Spinal cord (tissue), 10 donors: Measurements from ENCODE around the gene MYCT1. TPM values are rescaled to one million over a fixed set of nuclear protein-coding genes. Genes with fewer than 3 reads are reported as not detected.

ENCODE experiments used
- DNase-seq, 6 donors: peaks; one replicate each; pipeline versions ENCODE4 v3.0.0 to v3.0.0-alpha.2; 2013 to 2015; ENCODE audit warnings: low spot score in 6 of 6, low read depth in 4 of 6
- H3K27ac ChIP-seq: one replicate; pipeline ENCODE4 v1.5.1; 2013; ENCODE audit warnings: low read depth, low read length, control low read depth
- H3K27me3 ChIP-seq: one replicate; pipeline ENCODE4 v1.6.1; 2013; ENCODE audit warnings: low read length; ENCODE audit not compliant: control insufficient read depth, insufficient read depth
- H3K36me3 ChIP-seq: one replicate; pipeline ENCODE4 v1.6.1; 2013; ENCODE audit warnings: low read length; ENCODE audit not compliant: control insufficient read depth, insufficient read depth
- H3K4me1 ChIP-seq: one replicate; pipeline ENCODE4 v1.6.1; 2013; ENCODE audit warnings: low read length; ENCODE audit not compliant: control insufficient read depth, insufficient read depth
- H3K4me3 ChIP-seq: one replicate; pipeline ENCODE4 v1.5.1; 2013; ENCODE audit warnings: low read depth, low read length, control low read depth
- H3K9me3 ChIP-seq: one replicate; pipeline ENCODE4 v1.6.1; 2013; ENCODE audit warnings: low read length; ENCODE audit not compliant: control insufficient read depth, insufficient read depth
- WGBS: methylation state at CpG from one replicate; pipeline ENCODE4 v1.1.5; 2013; ENCODE audit warnings: missing lambda C conversion rate; ENCODE audit not compliant: insufficient coverage; 5-methylcytosine and 5-hydroxymethylcytosine counted together
- polyA plus RNA-seq, 2 donors: library from polyadenylated mRNA; unstranded; fragments of 120-200 nt; gene quantifications; one replicate each; pipeline ENCODE4 v1.2.1, GENCODE V29; 2013; ENCODE audit not compliant: insufficient read length in 2 of 2
- total RNA-seq, 2 donors: library from RNA; depleted of rRNA in 1 of 2; stranded (reverse); fragments of 120-200 nt in 1 of 2; fragments of >200 nt in 1 of 2; gene quantifications; one replicate each; pipeline versions ENCODE4 v1.2.3 to v1.2.4, GENCODE V29; 2013 to 2014
- donor health status: healthy.

The MYCT1 gene
- total and polyA plus RNA-seq, 4 donors = 6.2 to 16.9 (median 10.4) TPM

DNA sequence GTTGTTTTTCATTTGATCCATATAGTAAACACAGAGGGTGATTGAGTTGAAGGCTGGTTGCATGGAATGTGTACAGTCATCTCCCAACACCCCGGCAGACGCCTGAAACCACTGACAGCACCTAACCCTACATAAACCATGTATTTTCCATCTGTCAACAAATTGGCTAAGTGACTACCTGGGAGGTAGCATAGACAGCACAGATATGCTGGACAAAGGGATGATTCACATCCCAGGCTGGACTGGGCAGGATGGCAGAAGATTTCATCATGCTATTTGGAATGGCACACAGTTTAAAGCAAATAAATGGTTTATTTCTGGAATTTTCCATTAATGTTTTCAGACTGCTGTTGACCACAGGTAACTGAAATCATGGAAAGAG, 48.5 kb downstream of the MYCT1 start:
- no peak for DNase-seq
- no CpG with 5 or more reads among the region's 2 CpGs for WGBS

DNA sequence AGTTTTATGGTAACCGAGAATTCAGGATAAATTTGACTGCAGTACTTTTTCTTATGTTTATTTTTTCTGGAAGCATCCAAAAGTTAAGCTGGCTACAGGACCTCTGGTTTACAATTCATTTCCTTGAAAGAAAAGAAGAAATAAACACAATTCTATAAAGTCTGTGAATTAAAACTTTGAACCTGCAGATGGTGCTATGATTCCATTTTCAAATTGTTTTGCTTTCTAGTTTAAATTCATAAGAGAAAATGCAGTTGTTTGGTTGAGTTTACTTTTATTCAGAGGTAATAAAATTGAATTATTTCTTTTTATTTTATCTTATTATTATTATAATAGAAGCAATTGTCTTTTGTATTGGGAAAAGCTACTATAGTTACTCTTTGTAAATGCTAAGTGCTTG, 51.1 kb downstream of the MYCT1 start:
- Histone ChIP-seq H3K4me1 (no peaks in the 10 kb centered on the region), H3K4me3 (no peak overlapping the region), H3K9me3 (no peaks in the 10 kb centered on the region), H3K27ac (no peak overlapping the region), H3K36me3 (no peaks in the 10 kb centered on the region), H3K27me3 (peaks cover 3% of the 10 kb centered on the region)
- WGBS = no CpG with 5 or more reads among the region's 1 CpG
- peak; percentile 9 to 76 (median 26) for DNase-seq

More for the DNA sequence above, 48.5 kb downstream of the MYCT1 start:
- H3K4me1 ChIP-seq = no peaks in the 10 kb centered on the region
- no peaks in the 10 kb centered on the region for H3K9me3 ChIP-seq
- no peak overlapping the region for H3K4me3 ChIP-seq
- no peak overlapping the region for H3K27ac ChIP-seq
- no peaks in the 10 kb centered on the region for H3K36me3 ChIP-seq
- H3K27me3 ChIP-seq = peaks cover 3% of the 10 kb centered on the region

- H3K9me3 ChIP-seq = no peaks in the 10 kb centered on the region
- no peak overlapping the region for H3K4me3 ChIP-seq
- DNase-seq = no peak
- no peak overlapping the region for H3K27ac ChIP-seq
- no CpG with 5 or more reads among the region's 1 CpG for WGBS
- H3K36me3 ChIP-seq = no peaks in the 10 kb centered on the region
- no peaks in the 10 kb centered on the region for H3K4me1 ChIP-seq
- H3K27me3 ChIP-seq = peaks cover 3% of the 10 kb centered on the region
Observed at GRCh38 chr6:152749336-152749735, 51.6 kb downstream of the MYCT1 start.

GRCh38 chr6:152750694-152751093, 53.0 kb downstream of the MYCT1 start, which contains the start of gene VIP:
Gene VIP (plus strand): TSS chr6:152750797. CDS start chr6:152752178, 1,381 bp downstream.
- H3K9me3 ChIP-seq = no peaks in the 10 kb centered on the region
- peaks cover 3% of the 10 kb centered on the region for H3K27me3 ChIP-seq
- no peak within 1 kb of the TSS for H3K4me3 ChIP-seq
- H3K4me1 ChIP-seq = no peaks in the 10 kb centered on the region
- no peak within 1 kb of the TSS for H3K27ac ChIP-seq
- H3K36me3 ChIP-seq = no peaks in the 10 kb centered on the region
- WGBS = 10% methylated on average over 2 of the region's 5 CpGs
- DNase-seq = peak in 1 of 6 donors; percentile 30

GRCh38 chr6:152765331-152765730, 67.6 kb downstream of the MYCT1 start:
- Histone ChIP-seq H3K27ac (no peak overlapping the region), H3K4me1 (no peaks in the 10 kb centered on the region), H3K27me3 (no peaks in the 10 kb centered on the region), H3K36me3 (no peaks in the 10 kb centered on the region), H3K9me3 (no peaks in the 10 kb centered on the region), H3K4me3 (no peak overlapping the region)
- no peak for DNase-seq
- WGBS = no CpG with 5 or more reads among the region's 3 CpGs

- Histone ChIP-seq H3K27ac (no peak overlapping the region), H3K9me3 (no peaks in the 10 kb centered on the region), H3K36me3 (no peaks in the 10 kb centered on the region), H3K4me3 (no peak overlapping the region), H3K4me1 (no peaks in the 10 kb centered on the region), H3K27me3 (no peaks in the 10 kb centered on the region)
- DNase-seq = no peak
- WGBS = 100% methylated on average over 1 of the region's 7 CpGs
Observed at GRCh38 chr6:152769159-152769558, 71.5 kb downstream of the MYCT1 start.

DNA sequence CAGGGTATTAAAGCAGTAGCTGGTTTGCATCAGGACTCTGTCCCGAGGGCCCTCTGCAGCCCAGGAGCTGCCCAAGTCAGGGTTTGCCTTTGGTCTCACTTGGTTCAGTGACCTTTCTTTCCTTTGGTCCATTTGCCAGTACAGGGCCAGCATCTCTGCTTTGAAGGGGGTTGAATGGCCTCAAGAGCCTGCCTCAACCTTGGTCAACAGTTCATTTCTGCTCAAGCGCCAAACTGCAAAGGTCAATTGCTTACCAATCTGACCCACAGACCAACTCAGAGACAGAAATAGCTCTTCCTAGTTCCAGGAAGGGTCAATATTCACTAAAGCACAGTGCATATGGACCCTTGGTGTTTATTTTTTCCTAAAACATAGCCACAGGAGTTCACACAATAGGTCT, 72.3 kb downstream of the MYCT1 start:
- no peaks in the 10 kb centered on the region for H3K27me3 ChIP-seq

DNA sequence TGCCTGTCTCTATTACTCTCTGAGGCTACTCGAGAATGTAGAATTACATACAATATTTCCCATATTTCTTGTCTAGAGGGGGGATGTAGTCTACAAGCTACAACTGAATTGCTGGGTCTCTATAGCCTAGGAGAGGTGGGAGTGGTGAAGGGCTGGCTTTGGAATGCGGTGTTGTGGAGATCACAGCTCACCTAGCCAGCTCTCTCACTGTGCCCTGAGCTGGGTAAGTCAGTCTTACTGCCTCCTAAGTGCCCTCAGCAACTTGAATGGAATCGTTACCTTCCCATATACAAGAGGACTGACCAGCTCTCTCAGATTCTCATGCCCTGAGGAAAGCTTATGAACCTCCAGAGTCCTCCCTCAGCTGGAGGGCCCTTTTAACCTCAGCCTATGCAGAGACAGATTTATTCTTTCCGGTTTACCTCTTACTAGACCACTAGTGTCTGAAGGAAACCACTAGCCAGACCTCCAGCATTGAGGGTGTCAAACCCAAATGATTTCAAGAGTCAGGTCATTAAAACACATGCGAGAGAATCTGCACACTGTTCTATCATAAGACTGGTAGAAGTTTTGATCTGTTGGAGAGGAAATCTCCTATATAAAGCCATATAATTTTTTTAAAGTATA, 73.5 kb downstream of the MYCT1 start:
- no peaks in the 10 kb centered on the region for H3K4me1 ChIP-seq
- 87% methylated on average over 3 of the region's 5 CpGs for WGBS
- H3K4me3 ChIP-seq = no peak overlapping the region
- H3K27ac ChIP-seq = no peak overlapping the region
- H3K36me3 ChIP-seq = no peaks in the 10 kb centered on the region
- no peaks in the 10 kb centered on the region for H3K27me3 ChIP-seq
- DNase-seq = no peak
- no peaks in the 10 kb centered on the region for H3K9me3 ChIP-seq

More for the DNA sequence above, 72.3 kb downstream of the MYCT1 start:
- no peaks in the 10 kb centered on the region for H3K36me3 ChIP-seq
- no peak overlapping the region for H3K4me3 ChIP-seq
- no peak overlapping the region for H3K27ac ChIP-seq
- DNase-seq = no peak
- no peaks in the 10 kb centered on the region for H3K9me3 ChIP-seq
- H3K4me1 ChIP-seq = no peaks in the 10 kb centered on the region
- WGBS = 84% methylated on average over 2 of the region's 2 CpGs
